OCI-LY1 (cell line): ENCODE results near the gene MTPN.

ENCODE experiments used
- H2AFZ ChIP-seq: fragments of 200-600 bp; sonication (generic), shearing (Covaris generic); 2 replicates; pipeline ENCODE4 v1.6.0; 2014; ENCODE audit warnings: antibody characterized with exemption, mild to moderate bottlenecking, low read length
- H3F3A ChIP-seq: fragments of 200-600 bp; sonication (generic), shearing (Covaris generic); 2 replicates; pipeline ENCODE4 v1.6.0; 2014; ENCODE audit warnings: mild to moderate bottlenecking, antibody characterized with exemption, low read length, moderate library complexity; ENCODE audit not compliant: insufficient read depth
- H3K27ac ChIP-seq: fragments of 200-600 bp; sonication (generic); 2 replicates; pipeline ENCODE4 v1.5.1; 2014; ENCODE audit warnings: low read length, mixed run types, mild to moderate bottlenecking, low read depth; ENCODE audit not compliant: poor library complexity, severe bottlenecking
- H3K27me3 ChIP-seq: fragments of 200-600 bp; sonication (generic); 2 replicates; pipeline ENCODE4 v1.6.0; 2014; ENCODE audit warnings: antibody characterized with exemption, mild to moderate bottlenecking, low read length, moderate library complexity; ENCODE audit not compliant: insufficient read depth
- H3K36me3 ChIP-seq: fragments of 200-600 bp; sonication (generic); 2 replicates; pipeline ENCODE4 v1.6.1; 2014; ENCODE audit warnings: mild to moderate bottlenecking, antibody characterized with exemption, low read length, moderate library complexity, mixed read lengths; ENCODE audit not compliant: insufficient read depth
- H3K4me1 ChIP-seq: fragments of 200-600 bp; sonication (generic); 2 replicates; pipeline ENCODE4 v1.5.1; 2014; ENCODE audit warnings: mild to moderate bottlenecking, low read length, moderate library complexity; ENCODE audit not compliant: insufficient read depth, severe bottlenecking
- H3K4me2 ChIP-seq: fragments of 200-600 bp; sonication (generic), shearing (Covaris generic); 2 replicates; pipeline ENCODE4 v1.6.1; 2014; ENCODE audit warnings: low read length
- H3K4me3 ChIP-seq: fragments of 200-600 bp; sonication (generic); 2 replicates; pipeline ENCODE4 v1.5.1; 2014; ENCODE audit warnings: low read length, low read depth, mild to moderate bottlenecking, mixed read lengths; ENCODE audit not compliant: poor library complexity, severe bottlenecking
- H3K79me2 ChIP-seq: fragments of 200-600 bp; shearing (Covaris generic); 2 replicates; pipeline ENCODE4 v1.6.1; 2016; ENCODE audit warnings: mixed run types, low read length, mixed read lengths; ENCODE audit not compliant: insufficient read depth
- H3K9ac ChIP-seq: fragments of 200-600 bp; sonication (generic), shearing (Covaris generic); 2 replicates; pipeline ENCODE4 v1.6.1; 2014; ENCODE audit warnings: mild to moderate bottlenecking, low read length, mixed read lengths
- H3K9me2 ChIP-seq: fragments of 200-600 bp; sonication (generic), shearing (Covaris generic); 2 replicates; pipeline ENCODE4 v1.6.1; 2014; ENCODE audit warnings: low read depth, mild to moderate bottlenecking, low read length, mixed read lengths
- H3K9me3 ChIP-seq: fragments of 200-600 bp; shearing (Covaris generic); 2 replicates; pipeline ENCODE4 v1.6.1; 2014; ENCODE audit warnings: low read length, mixed read lengths
- H4K20me1 ChIP-seq: fragments of 200-600 bp; sonication (generic), shearing (Covaris generic); 2 replicates; pipeline ENCODE4 v1.6.0; 2016; ENCODE audit warnings: mild to moderate bottlenecking, low read length; ENCODE audit not compliant: insufficient read depth
- CTCF ChIP-seq: fragments of 200-600 bp; sonication (generic), shearing (Covaris generic); IDR thresholded peaks from 2 replicates; pipeline ENCODE4 v1.5.1; 2017; ENCODE audit warnings: mild to moderate bottlenecking, antibody characterized with exemption, low read length, moderate library complexity, mixed read lengths
- EZH2 ChIP-seq: fragments of 200-600 bp; sonication (generic), shearing (Covaris generic); IDR thresholded peaks from 2 replicates; pipeline ENCODE4 v1.8.0; 2017; ENCODE audit warnings: borderline replicate concordance, mixed run types, mild to moderate bottlenecking, antibody characterized with exemption, low read length, moderate library complexity, mixed read lengths

MTPN gene

GRCh38 chr7:135911099-135911498 lies 66.1 kb downstream of the MTPN start:
- no peaks in the 10 kb centered on the region for H3K4me1 ChIP-seq
- no peaks in the 10 kb centered on the region for H3K9me2 ChIP-seq
- TF ChIP-seq EZH2 = no peak
- TF ChIP-seq CTCF = no peak
- no peak overlapping the region for H2AFZ ChIP-seq
- no peaks in the 10 kb centered on the region for H3K79me2 ChIP-seq
- H3K4me2 ChIP-seq = no peak overlapping the region
- H3K27me3 ChIP-seq = no peaks in the 10 kb centered on the region
- no peak overlapping the region for H3K9ac ChIP-seq
- H3K9me3 ChIP-seq = no peaks in the 10 kb centered on the region
- H3F3A ChIP-seq = no peaks in the 10 kb centered on the region
- H3K4me3 ChIP-seq = no peak overlapping the region
- H3K27ac ChIP-seq = no peak overlapping the region
- H3K36me3 ChIP-seq = no peaks in the 10 kb centered on the region
- no peaks in the 10 kb centered on the region for H4K20me1 ChIP-seq

- Histone ChIP-seq H3F3A (no peaks in the 10 kb centered on the region), H3K4me1 (no peaks in the 10 kb centered on the region), H3K79me2 (no peaks in the 10 kb centered on the region), H3K9me3 (no peaks in the 10 kb centered on the region), H4K20me1 (no peaks in the 10 kb centered on the region), H3K27me3 (no peaks in the 10 kb centered on the region), H3K4me2 (no peak overlapping the region), H3K9me2 (no peaks in the 10 kb centered on the region), H3K36me3 (no peaks in the 10 kb centered on the region), H3K9ac (no peak overlapping the region), H3K4me3 (no peak overlapping the region), H2AFZ (no peak overlapping the region), H3K27ac (no peak overlapping the region)
- no peak for TF ChIP-seq CTCF
- TF ChIP-seq EZH2 = no peak
These were observed 66.6 kb downstream of the MTPN start for GRCh38 chr7:135910393-135911036.

DNA sequence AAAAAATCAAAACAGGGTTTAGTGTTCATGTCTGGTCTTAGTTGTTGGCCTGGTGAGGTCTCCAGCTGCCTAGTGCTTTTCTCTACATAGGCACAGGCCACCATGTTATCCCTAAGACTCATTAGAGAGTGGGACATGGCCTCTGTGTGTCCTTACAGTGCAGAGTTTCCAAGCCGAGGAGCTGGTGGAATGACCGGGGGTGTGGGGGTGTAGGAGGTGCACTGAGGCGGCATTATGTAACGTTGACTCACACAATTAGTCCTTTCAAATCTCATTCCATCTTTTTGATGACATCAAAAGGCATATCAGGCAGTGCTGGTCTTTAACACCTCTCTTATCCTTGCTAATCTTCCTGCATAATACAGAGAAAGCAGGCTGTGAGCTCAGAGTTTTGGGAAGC lies 71.3 kb downstream of the MTPN start:
- no peak overlapping the region for H3K4me2 ChIP-seq
- no peaks in the 10 kb centered on the region for H3K4me1 ChIP-seq
- no peaks in the 10 kb centered on the region for H3K9me2 ChIP-seq
- no peaks in the 10 kb centered on the region for H4K20me1 ChIP-seq
- no peaks in the 10 kb centered on the region for H3F3A ChIP-seq
- H2AFZ ChIP-seq = no peak overlapping the region
- H3K27me3 ChIP-seq = no peaks in the 10 kb centered on the region
- no peak overlapping the region for H3K27ac ChIP-seq
- no peaks in the 10 kb centered on the region for H3K79me2 ChIP-seq
- H3K9ac ChIP-seq = no peak overlapping the region
- no peak overlapping the region for H3K4me3 ChIP-seq
- no peaks in the 10 kb centered on the region for H3K9me3 ChIP-seq
- no peaks in the 10 kb centered on the region for H3K36me3 ChIP-seq
- TF ChIP-seq CTCF (no peak), EZH2 (no peak)
